Neural progenitor cell (in vitro differentiated cells): ENCODE measurements around the gene GTF3C4. TPM values are rescaled to one million over a fixed set of nuclear protein-coding genes. Genes with fewer than 3 reads are reported as not detected.

Experiments
- DNase-seq: peaks from one replicate; pipeline ENCODE4 v3.0.0-alpha.2; 2016; ENCODE audit warnings: low spot score
- H2AFZ ChIP-seq: fragments of 200-600 bp; sonication (generic); replicated peaks from 2 replicates; pipeline ENCODE4 v1.6.1; 2016; ENCODE audit warnings: antibody characterized with exemption
- H3F3A ChIP-seq: fragments of 200-600 bp; sonication (generic); 2 replicates; pipeline ENCODE4 v1.6.1; 2016; ENCODE audit warnings: antibody characterized with exemption, low read depth
- H3K27ac ChIP-seq: fragments of 200-600 bp; sonication (generic); 2 replicates; pipeline ENCODE4 v1.5.1; 2016; ENCODE audit warnings: mild to moderate bottlenecking
- H3K27me3 ChIP-seq: fragments of 200-600 bp; sonication (generic); 2 replicates; pipeline ENCODE4 v1.6.1; 2016; ENCODE audit warnings: mild to moderate bottlenecking, moderate library complexity
- H3K36me3 ChIP-seq: fragments of 200-600 bp; sonication (generic); 2 replicates; pipeline ENCODE4 v1.5.1; 2016
- H3K4me1 ChIP-seq: fragments of 200-600 bp; sonication (generic); 2 replicates; pipeline ENCODE4 v1.6.1; 2016; ENCODE audit warnings: mixed run types
- H3K4me2 ChIP-seq: fragments of 200-600 bp; sonication (generic); 2 replicates; pipeline ENCODE4 v1.6.1; 2016
- H3K4me3 ChIP-seq: fragments of 200-600 bp; sonication (generic); 2 replicates; pipeline ENCODE4 v1.5.1; 2016
- H3K79me2 ChIP-seq: fragments of 200-600 bp; sonication (generic); 2 replicates; pipeline ENCODE4 v1.6.1; 2016; ENCODE audit warnings: low read depth
- H3K9ac ChIP-seq: fragments of 200-600 bp; sonication (generic); 2 replicates; pipeline ENCODE4 v1.6.1; 2016
- H3K9me3 ChIP-seq: fragments of 200-600 bp; sonication (generic); 2 replicates; pipeline ENCODE4 v1.5.1; 2016; ENCODE audit warnings: low read depth
- H4K20me1 ChIP-seq: fragments of 200-600 bp; sonication (generic); 2 replicates; pipeline ENCODE4 v1.6.1; 2016; ENCODE audit warnings: low read depth
- H3K27ac Mint-ChIP-seq: 3 replicates; pipeline ENCODE4 v1.8.0; 2021; ENCODE audit warnings: mixed read lengths
- H3K27me3 Mint-ChIP-seq: 2 replicates; pipeline ENCODE4 v1.8.0; 2022; ENCODE audit warnings: low read depth, mild to moderate bottlenecking, inconsistent platforms, moderate library complexity, mixed read lengths; ENCODE audit not compliant: insufficient read depth
- H3K36me3 Mint-ChIP-seq: 3 replicates; pipeline ENCODE4 v1.8.0; 2021; ENCODE audit warnings: mixed read lengths
- H3K4me1 Mint-ChIP-seq: 3 replicates; pipeline ENCODE4 v1.8.0; 2021; ENCODE audit warnings: mixed read lengths
- H3K4me3 Mint-ChIP-seq: 3 replicates; pipeline ENCODE4 v1.8.0; 2021; ENCODE audit warnings: mild to moderate bottlenecking, moderate library complexity, mixed read lengths
- H3K9me3 Mint-ChIP-seq: 3 replicates; pipeline ENCODE4 v1.8.0; 2020; ENCODE audit warnings: mixed read lengths
- EZH2 ChIP-seq: fragments of 200-600 bp; sonication (generic); IDR thresholded peaks from 2 replicates; pipeline ENCODE4 v1.6.1; 2017; ENCODE audit warnings: antibody characterized with exemption, mild to moderate bottlenecking, moderate library complexity
- EZH2phosphoT487 ChIP-seq: fragments of 200-600 bp; sonication (generic); IDR thresholded peaks from 2 replicates; pipeline ENCODE4 v1.6.1; 2017; ENCODE audit warnings: antibody characterized with exemption
- total RNA-seq: library from RNA; depleted of rRNA; stranded (reverse); fragments of >200 nt; gene quantifications from 2 replicates; pipeline ENCODE4 v1.2.3, GENCODE V29; 2015; ENCODE audit warnings: low replicate concordance
- TF ChIP-seq, protein P1 (sequence below): fragments of 200-600 bp; sonication (generic); IDR thresholded peaks from 2 replicates; pipeline ENCODE4 v1.5.1; 2017; ENCODE audit warnings: antibody characterized with exemption, mild to moderate bottlenecking

GTF3C4 gene
- total RNA-seq, 1 donor from 2014 or later, result 31.4 TPM

DNA sequence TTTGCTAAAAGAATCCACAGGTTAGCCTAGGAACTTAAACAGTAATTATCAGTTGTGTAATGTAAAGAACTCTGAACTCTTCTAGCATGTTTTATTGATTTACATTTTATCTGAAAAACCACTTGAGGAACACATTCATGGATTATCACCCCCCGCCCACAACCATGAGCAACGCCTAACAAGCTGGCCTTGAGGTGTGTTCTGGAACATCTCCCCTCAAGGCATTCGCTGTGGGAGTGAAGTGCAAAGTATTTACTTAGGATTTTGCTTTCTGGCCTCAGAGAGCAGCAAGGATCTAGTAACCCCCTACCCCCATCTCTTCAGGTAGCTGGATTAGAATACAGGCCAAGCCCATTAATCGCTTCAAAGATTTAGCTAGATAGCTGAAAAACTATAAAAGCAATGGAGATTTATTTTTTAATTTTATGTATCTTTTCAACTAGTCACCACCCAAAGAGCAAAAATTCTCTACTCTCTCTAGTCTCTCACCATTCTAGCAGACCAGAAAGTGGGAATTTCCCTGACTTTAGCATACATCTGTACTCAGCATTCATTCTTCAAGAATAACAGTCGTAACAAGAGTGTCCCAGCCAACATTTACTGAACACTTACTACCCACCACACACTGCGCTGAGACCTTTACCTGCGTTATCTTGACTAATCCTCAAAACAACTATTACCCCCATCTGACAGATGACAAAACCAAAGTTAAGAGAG lies 37.7 kb upstream of the GTF3C4 start:
- no peak for DNase-seq
- no peaks in the 10 kb centered on the region for H3K9me3 Mint-ChIP-seq
- Histone ChIP-seq H3K79me2 (no peaks in the 10 kb centered on the region), H3K9ac (no peak overlapping the region), H3F3A (no peaks in the 10 kb centered on the region), H3K4me2 (no peak overlapping the region), H4K20me1 (no peaks in the 10 kb centered on the region), H3K9me3 (no peaks in the 10 kb centered on the region), H3K27me3 (no peaks in the 10 kb centered on the region), H3K36me3 (no peaks in the 10 kb centered on the region), H3K27ac (no peak overlapping the region), H3K4me3 (no peak overlapping the region), H3K4me1 (no peaks in the 10 kb centered on the region), H2AFZ (no peak overlapping the region)
- TF ChIP-seq, protein P1, sequence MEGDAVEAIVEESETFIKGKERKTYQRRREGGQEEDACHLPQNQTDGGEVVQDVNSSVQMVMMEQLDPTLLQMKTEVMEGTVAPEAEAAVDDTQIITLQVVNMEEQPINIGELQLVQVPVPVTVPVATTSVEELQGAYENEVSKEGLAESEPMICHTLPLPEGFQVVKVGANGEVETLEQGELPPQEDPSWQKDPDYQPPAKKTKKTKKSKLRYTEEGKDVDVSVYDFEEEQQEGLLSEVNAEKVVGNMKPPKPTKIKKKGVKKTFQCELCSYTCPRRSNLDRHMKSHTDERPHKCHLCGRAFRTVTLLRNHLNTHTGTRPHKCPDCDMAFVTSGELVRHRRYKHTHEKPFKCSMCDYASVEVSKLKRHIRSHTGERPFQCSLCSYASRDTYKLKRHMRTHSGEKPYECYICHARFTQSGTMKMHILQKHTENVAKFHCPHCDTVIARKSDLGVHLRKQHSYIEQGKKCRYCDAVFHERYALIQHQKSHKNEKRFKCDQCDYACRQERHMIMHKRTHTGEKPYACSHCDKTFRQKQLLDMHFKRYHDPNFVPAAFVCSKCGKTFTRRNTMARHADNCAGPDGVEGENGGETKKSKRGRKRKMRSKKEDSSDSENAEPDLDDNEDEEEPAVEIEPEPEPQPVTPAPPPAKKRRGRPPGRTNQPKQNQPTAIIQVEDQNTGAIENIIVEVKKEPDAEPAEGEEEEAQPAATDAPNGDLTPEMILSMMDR, result no peak
- TF ChIP-seq EZH2phosphoT487, result no peak
- H3K27ac Mint-ChIP-seq, result no peak overlapping the region
- no peak overlapping the region for H3K4me3 Mint-ChIP-seq
- peaks cover 9% of the 10 kb centered on the region for H3K4me1 Mint-ChIP-seq
- H3K36me3 Mint-ChIP-seq, result peaks cover 25% of the 10 kb centered on the region
- H3K27me3 Mint-ChIP-seq, result no peaks in the 10 kb centered on the region

GRCh38 chr9:132634327-132634726 lies 35.9 kb upstream of the GTF3C4 start:
- no peaks in the 10 kb centered on the region for H3K4me1 ChIP-seq
- Mint-ChIP-seq H3K9me3 (no peaks in the 10 kb centered on the region), H3K36me3 (peaks cover 19% of the 10 kb centered on the region), H3K27ac (no peak overlapping the region), H3K4me1 (peaks cover 12% of the 10 kb centered on the region), H3K27me3 (no peaks in the 10 kb centered on the region), H3K4me3 (no peak overlapping the region)
- DNase-seq, result no peak
- no peak overlapping the region for H3K4me2 ChIP-seq
- H3K36me3 ChIP-seq, result no peaks in the 10 kb centered on the region
- no peak overlapping the region for H2AFZ ChIP-seq
- H3K27ac ChIP-seq, result no peak overlapping the region
- H3K4me3 ChIP-seq, result no peak overlapping the region
- no peak overlapping the region for H3K9ac ChIP-seq
- TF ChIP-seq, protein P1, result no peak
- TF ChIP-seq EZH2, result no peak
- no peak for TF ChIP-seq EZH2phosphoT487
- no peaks in the 10 kb centered on the region for H3K9me3 ChIP-seq
- no peaks in the 10 kb centered on the region for H3K79me2 ChIP-seq
- no peaks in the 10 kb centered on the region for H3K27me3 ChIP-seq
- no peaks in the 10 kb centered on the region for H3F3A ChIP-seq
- H4K20me1 ChIP-seq, result no peaks in the 10 kb centered on the region

DNA sequence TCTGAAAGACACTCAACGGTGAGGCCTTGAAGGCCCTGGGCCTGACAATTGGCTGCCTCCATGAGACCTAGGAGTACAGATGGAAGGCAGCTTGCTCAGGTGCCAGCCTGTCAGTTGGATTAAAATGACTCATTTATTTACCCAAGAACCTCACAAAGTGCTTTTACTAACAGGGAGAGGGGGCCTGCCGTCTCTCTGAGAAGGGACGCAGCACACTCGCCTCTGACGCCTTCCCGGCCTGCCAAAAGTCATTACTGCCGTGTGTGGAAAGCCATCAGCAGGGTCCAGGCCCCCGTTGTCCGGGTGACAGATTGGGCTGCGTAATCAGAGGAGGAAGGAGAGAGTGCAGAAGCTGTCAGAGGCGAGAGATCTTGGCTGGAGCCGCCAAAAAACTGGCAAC lies 32.9 kb upstream of the GTF3C4 start:
- Histone ChIP-seq H3K79me2 (no peaks in the 10 kb centered on the region), H3F3A (no peaks in the 10 kb centered on the region), H3K4me1 (no peaks in the 10 kb centered on the region), H4K20me1 (no peaks in the 10 kb centered on the region), H2AFZ (no peak overlapping the region), H3K36me3 (no peaks in the 10 kb centered on the region), H3K9me3 (no peaks in the 10 kb centered on the region), H3K4me3 (no peak overlapping the region), H3K27ac (no peak overlapping the region), H3K4me2 (no peak overlapping the region), H3K27me3 (no peaks in the 10 kb centered on the region), H3K9ac (no peak overlapping the region)
- no peak overlapping the region for H3K4me3 Mint-ChIP-seq
- no peaks in the 10 kb centered on the region for H3K27me3 Mint-ChIP-seq
- DNase-seq, result no peak
- peaks cover 4% of the 10 kb centered on the region for H3K4me1 Mint-ChIP-seq
- no peaks in the 10 kb centered on the region for H3K9me3 Mint-ChIP-seq
- TF ChIP-seq EZH2phosphoT487 (no peak), EZH2 (no peak)
- TF ChIP-seq, protein P1, result no peak
- no peak overlapping the region for H3K27ac Mint-ChIP-seq
- peaks cover 8% of the 10 kb centered on the region for H3K36me3 Mint-ChIP-seq
